HG03135 (cell line): ENCODE results near the gene ARFGAP2.
"Not testable (repeated sequence)": the region's sequence is repeated elsewhere in the genome, so short reads cannot be mapped to it uniquely, and the experiment has no call there.

ENCODE experiments used
- ATAC-seq: cut with Tn5 transposase; IDR thresholded peaks from one replicate; pipeline ENCODE4 v1.9.1; 2021; ENCODE audit warnings: mild to moderate bottlenecking, moderate library complexity; ENCODE audit not compliant: unreplicated experiment

The ARFGAP2 gene

DNA sequence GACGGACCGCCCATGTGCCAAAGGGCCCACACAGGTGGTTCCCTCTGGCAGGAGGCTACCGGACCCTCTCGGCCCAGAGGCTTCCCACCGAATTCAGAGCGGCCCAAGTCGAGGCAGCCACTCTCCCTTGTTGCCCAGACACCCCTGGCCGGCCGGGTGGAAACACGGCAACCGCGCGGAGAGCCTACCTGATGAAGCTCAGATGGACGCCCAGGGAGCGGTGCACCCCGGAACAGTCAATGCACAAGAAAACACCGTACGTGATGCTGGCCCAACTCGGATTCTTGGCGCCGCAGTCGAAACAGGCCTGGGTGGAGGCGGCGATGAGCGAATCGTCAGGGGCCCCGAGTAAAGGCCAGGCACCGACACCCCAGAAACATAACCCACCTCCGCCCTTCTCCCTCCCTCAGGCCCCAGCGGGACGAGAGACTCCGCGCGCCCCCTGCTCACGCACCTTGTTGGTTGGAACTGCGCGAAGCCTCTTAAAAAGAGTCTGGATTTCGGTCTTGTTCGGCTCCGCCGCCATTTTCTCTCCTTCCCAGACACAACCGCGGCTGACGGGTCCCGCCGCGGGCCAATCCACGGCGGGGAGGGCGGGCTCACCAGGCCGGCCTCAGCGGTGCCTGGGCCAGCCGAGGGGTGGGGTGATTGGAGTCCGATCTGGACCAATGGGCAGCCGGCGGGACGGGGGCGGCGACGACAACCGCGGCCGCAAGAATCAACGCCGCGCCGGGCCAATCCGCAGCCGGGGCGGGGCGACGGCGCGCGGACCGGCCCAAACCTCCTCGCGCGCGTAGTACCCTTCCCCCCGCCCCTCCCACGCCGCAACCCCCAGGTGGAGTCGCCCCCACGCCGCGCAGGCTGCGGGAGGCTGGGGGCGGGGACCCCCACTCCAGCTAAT is at the start of gene ARFGAP2:
TSS of gene ARFGAP2 (minus strand) at position 552 of the 901 bp plus-strand sequence. CDS start at position 526, 26 bp downstream.
- ATAC-seq, result peak; percentile 88

DNA sequence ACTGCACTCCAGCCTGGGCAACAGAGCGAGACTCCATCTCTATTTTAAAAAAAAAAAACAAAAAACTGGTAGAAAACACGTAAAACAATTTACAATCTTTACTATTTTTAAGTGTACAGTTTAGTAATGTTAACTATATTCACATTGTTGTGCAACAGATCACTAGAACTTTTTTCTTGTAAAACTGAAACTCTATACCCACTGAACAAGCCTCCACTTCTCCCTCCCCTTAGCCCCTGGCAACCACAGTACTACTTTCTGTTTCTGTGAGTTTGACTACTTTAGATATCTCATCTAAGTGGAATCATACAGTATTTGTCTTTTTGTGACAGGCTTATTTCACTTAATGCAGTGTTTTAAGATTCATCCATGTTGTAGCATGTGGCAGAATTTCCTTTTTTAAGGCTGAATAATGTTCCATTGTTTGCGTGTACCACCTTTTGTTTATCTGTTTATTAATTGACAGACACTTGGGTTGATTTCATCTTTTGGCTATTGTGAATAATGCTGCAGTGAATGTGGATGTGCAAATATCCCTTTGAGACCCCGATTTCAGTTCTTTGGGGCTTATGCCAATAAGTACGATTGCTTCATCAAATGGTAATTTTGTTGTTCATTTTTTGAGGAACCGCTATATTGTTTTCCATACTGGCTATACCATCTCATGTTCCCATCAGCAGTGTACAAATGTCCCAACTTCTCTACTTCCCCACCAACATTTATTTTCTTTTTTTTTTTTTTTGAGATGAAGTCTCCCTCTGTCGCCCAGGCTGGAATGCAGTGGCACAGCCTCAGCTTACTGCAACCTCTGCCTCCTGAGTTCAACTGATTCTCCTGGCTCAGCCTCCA is 49.1 kb upstream of the ARFGAP2 start:
- peak; percentile 73 for ATAC-seq

DNA sequence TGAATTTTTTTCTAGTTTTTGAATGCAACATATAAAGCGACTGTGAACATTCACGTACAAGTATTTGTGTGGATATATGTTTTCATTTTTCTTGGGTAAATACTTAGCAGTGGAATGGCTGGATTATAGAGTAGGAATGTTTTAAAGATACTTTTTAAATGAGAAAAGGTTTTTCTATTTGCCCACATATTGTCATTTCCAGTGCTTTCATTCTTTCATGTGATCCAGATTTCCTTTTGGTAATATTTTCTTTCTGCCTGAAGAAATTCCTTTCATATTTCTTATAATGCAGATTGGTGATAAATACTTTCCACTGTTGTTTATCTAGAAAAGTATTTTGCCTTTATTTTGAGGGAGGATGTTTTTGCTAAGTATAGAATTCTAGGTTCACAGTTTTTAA is 46.0 kb upstream of the ARFGAP2 start:
- ATAC-seq, result no peak

DNA sequence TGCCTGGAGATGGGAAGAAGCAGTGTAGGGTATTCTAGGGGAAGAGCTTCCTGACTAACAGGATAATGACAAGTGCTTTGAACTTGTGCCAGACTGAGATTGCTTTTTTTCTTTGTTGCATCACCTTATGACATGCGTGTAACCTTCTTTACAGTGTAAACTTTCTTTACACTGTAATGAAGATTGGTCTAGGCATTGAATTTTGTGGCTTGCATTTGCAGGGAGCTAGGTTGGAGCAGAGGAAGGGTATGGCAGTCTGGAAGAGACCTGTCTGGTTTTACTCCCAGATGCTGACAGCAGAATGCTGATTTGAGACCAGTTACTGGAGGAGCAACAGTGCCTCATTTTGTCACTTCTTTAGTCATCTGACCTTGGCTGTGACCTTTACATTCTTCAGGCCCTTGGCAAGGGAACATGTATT is 43.7 kb upstream of the ARFGAP2 start:
- no peak for ATAC-seq

DNA sequence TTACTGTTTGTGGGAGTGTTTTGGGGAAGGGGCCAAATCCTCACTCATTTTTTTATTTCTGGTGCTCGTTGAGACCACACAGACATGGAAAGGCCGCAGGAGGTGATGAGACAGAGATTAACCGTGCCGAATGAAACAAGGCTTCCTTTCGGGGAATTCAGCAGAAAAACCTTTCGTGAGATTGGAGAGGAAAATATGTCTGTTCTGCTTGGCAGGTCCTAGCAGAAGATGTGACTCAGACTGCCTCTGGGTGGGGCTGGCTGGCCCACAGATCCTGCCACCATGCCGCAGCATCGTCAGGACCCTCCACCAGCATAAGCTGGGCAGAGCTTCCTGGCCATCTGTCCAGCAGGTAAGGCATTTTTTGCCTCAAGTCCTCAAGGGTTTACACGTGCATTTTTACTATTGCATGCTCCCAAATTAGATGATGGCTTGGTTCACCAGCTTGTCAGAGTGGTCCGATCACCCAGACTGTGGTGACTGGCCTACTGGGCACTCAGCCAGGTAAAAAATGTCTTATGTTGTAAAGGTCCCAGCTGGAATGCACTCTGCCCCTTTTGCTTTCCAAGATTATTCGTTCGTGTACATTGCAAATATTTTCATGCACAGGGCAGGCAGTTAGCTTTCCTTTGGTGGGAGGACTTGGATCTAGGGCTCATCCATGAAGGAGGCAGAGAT is 39.6 kb upstream of the ARFGAP2 start:
- ATAC-seq, result no peak

DNA sequence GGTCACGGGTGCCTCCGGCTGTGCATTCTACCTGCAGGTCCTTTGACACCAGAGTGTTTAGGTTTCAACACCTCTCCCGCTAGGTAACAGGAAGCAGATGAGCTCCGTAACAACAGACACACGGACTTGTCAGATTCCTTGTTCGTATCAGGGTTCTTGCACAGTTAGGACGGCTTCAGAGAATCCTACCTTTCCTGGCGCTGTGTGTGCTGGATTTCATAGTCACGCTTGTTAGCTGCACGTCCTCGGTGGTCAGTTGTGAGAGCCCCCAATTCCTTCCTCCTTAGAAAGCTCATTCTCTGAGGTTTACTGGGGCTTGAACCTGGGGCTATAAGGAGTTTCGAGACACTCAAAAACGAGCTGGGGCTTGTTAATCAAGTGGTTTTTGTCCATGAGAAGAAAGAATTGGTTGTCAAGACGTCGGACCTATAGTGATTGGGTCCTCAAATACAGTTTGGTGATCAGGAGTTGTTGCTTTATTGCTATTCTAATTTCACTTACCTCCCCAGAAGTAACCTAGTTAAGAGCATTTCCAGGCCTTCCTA is 38.8 kb upstream of the ARFGAP2 start:
- ATAC-seq, result no peak

DNA sequence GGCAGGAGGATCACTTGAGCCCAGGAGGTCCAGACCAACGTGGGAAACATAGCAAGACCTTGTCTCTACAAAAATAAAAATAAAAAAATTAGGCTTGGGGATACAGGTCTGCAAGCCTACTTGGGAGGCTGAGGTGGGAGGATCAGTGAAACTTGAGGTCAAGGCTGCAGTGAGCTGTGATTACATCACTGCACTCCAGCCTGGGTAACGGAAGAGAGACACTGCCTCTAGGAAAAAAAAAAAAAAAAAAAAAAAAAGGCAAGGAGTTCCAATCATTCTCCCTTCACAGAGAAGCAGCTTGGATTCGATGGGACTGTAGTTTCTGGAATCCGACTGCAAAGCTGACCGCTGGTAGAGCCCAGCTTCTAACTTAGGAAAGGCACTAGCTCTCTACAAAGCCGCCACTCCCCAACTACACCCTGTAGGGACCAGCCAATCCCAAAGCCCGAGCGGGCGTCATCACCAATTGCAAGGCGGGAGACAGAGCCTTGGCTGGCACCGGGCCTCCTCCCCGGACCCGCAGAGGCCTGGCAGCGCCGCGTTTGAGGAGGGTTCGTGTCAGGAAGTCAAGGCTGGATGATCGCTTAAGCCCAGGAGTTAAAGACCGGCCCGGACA is 37.4 kb upstream of the ARFGAP2 start:
- ATAC-seq, result peak; percentile 58

DNA sequence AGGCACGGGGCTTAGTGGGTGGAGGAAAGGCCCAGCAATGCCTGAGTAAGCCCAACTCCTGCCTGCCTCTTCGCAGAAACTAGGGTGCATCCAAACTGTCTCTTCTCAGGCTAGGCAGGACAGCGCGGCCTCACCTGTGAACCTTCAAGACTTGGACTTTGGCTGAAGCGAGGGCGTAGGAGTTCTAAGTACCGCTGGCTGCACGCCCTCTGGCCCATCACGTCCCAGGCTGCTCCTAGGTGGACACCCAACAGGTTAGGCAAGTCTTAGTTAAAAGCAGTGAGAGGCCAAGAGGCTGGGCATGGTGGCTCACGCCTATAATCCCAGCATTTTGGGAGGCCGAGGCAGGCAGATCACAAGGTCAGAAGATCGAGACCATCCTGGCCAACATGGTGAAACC is 36.3 kb upstream of the ARFGAP2 start:
- ATAC-seq, result no peak

DNA sequence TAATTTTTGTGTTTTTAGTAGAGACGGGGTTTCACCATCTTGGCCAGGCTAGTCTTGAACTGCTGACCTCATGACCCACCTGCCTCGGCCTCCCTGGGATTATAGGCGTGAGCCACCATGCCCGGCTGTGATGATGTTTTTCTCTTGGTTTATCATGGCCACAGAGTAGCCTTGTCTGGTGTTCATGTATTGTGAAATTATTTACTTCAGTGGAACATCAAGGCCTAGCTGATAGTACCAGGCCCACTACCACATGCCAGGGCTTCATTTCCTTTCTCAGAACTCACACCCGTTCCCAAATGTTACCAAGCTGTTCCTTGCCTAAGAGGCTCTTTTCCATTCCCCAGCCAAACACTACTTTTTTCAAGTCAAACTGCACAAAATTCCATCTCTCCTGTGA is 31.9 kb upstream of the ARFGAP2 start:
- no peak for ATAC-seq

DNA sequence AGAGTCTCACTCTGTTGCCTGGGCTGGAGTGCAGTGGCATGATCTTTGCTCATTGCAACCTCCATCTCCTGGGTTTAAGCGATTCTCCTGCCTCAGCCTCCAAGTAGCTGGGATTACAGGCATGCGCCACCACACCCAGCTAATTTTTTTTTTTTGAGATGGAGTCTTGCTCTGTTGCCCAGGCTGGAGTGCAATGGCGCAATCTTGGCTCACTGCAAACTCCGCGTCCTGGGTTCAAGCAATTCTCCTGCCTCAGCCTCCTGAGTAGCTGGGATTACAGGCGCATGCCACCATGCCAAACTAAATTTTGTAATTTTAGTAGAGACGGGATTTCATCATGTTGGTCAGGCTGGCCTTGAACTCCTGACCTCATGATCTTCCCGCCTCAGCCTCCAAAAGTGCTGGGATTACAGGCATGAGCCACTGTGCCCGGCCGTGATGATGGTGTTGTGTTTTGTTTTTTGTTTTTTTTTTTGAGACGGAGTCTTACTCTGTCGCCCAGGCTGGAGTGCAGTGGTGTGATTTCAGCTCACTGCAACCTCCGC is 31.4 kb upstream of the ARFGAP2 start:
- ATAC-seq, result not testable (repeated sequence)

DNA sequence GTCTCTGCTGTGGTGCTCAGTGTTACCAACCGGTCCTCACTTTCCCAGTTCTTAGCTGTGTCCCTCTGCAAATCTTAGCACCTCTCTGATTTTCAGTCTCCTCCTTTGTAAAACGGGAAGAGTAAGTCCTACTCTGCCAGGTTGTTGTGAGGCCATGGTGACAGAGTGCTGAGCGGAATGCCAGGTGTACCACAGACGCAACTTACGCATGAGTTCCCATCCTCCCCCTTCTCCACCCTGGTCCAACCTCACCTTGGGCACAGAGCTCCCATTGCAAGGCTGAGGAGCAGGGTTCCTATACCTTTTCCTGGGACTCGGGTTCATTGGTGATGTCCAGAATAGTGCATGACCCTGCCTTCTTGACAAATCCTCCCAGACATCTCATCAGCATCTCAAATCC is 30.8 kb upstream of the ARFGAP2 start:
- no peak for ATAC-seq

DNA sequence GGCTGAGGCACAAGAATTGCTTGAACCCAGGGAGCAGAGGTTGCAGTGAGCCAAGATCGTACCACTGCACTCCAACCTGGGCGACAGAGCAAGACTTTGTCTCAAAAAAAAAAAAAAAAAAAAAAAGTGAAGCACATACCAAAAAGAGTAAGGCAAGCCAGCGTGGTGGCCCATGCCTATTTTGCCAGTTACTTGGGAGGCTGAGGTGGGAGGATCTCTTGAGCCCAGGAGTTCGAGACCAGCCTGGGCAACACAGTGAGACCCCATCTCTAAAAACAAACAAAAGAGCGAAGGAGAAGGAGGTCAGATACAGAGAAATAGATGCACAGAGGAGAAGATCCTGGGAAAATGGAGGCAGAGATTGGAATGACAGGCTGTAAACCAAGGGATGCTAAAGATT is 29.9 kb upstream of the ARFGAP2 start:
- ATAC-seq, result not testable (repeated sequence)

DNA sequence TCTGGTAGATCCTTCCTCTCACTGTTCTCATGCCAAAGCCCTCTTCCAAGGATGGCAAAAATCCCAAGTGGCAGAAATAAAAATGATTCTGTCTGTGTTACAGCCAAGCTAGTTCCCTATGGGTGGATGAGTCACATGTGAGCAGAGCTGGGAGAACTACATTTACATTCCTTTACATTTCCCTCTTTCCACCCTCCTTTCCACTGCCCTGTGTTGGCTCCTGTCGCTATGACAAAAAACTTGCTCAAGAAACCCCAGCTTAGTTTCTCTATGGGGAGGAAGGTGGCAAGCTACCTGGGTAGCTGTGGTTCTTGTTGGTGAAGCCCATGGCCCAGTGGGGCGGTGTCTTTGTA is 27.9 kb upstream of the ARFGAP2 start:
- ATAC-seq, result no peak

DNA sequence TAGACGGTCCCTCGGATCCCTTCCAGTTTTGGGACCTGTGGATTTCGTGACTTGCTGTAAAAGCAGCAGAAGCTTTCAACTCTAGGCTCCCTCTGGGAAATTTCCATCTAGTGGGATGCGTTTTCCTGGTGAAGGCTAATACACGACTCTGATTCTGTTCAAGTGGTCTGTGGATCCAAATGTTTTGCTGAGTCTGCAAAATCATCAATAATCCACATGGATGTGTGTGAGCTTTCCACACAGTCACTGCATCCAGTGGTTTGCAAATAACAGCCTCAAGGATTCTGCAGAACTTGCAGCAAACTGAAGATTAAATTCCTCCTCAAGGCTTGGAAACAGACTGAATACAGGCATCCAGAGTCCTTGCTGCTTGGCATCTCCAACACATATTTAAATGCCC is 25.9 kb upstream of the ARFGAP2 start:
- no peak for ATAC-seq

DNA sequence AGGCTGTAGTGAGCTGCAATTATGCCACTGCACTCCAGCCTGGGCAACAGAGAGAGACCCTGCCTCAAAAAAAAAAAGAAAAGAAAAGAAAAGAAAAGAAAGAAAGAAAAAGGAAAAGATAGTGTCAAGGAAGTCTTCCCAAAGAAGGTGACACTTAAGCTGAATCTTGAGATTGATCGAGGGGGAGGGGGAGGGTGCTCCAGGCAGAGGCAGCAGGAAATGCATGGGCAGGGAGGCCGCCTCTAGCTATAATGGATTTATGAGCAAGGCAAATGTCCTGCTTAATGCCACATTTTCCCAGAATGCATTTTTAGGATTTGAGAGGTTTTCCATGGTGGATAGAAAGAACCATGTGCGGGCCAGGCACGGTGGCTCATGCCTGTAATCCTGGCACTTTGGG is 24.3 kb upstream of the ARFGAP2 start:
- no peak for ATAC-seq

DNA sequence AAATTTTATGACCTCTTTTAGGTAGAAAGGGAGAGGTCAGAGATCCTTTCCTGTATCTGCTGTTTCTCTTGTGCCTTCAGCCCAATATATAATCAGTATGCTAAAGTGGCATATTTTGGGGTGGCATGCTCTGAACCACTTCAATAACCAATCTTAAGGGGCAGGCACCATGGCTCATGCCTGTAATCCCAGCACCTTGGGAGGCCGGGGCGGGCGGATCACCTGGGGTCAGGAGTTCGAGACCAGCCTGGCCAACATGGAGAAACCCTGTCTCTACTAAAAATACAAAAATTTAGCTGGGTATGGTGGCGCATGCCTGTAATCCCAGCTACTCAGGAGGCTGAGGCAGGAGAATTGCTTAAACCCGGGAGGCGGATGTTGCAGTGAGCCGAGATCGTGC is 21.5 kb upstream of the ARFGAP2 start:
- ATAC-seq, result not testable (repeated sequence)

DNA sequence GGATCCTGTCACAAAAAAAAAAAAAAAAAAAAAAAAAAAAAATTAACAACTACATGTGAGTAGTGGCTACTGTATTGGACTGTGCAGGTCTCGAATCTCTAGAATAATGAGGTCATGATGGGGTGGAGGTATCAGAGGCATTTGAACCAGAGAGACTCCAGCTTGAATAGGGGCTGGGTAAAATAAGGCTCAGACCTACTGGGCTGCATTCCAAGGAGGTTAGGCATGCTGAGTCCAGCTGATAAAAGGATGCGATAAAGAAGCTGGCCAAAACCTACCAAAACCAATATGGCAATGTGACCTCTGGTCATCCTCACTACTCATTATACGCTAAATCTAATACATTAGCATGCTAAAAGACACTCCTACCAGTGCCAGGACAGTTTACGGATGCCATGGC is 15.4 kb upstream of the ARFGAP2 start:
- ATAC-seq, result no peak

DNA sequence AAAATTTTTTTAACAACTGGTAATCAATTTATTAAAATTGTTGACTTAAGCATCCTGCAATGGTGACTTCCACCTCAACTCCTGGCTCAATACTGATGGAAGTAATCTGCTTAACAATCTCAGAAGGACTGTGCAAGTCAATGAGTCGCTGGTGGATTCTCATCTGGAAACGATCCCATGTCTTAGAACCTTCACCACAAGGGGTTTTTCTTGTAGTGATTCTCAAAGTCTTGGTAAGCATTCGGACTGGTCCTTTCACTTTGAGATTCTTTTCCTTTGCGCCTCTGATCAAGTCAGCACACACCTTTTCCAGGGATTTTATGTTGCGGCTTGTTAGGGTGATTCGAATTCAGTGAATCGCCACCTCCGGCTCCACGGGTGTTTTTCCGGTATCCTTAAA is 14.5 kb upstream of the ARFGAP2 start:
- not testable (repeated sequence) for ATAC-seq

DNA sequence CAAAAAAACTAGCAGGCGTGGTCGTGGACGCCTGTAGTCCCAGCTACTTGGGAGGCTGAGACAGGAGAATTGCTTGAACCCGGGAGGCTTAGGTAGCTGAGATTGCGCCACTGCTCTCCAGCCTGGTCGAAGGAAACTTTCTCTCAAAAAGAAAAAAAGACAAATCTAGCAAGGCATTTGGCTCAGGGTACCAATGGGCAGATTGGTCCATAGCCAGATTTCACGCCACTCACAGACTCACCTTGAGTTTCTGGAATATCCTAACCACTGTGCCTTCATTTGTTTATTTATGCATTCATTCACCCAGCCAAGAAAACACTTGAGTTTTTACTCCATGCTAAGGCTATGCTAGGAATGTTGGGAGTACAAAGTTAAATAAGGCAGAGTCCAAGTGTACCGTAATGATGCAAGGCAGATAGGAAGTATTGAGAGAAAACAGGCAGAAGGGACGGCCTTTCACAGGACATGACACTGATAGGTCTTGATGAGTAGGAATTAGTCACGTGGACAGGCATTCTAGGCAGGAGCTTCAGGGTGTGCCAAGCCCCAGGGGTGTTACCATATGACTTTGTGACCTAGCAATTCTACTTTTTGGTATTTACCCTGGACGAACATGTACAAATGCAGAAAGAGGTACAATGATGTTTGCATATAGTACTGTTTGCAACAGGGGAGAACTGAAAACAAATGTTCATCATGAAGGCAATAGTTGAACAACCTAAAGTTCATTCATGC is 12.6 kb upstream of the ARFGAP2 start:
- ATAC-seq, result no peak

DNA sequence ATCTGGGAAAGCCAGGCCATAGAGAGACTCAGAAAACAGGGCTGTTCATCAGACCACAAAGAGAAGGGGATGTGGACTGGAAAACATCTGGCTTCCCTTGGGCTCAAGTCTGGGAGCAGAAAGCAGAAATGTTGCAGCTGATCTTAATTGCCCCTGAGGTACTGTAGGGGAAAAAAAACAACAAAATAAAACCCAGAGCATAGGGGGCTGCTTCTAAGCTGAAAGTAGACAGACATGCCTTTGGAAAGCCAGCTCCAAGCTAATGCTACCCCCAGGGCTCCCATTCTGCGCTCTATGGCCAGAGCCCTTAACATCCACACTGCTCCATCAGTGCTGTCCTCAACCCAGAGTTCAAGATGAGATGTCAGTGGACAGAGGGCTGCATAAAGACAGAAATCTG is 11.6 kb upstream of the ARFGAP2 start:
- ATAC-seq, result no peak
